HG02642 (cell line): ENCODE results near the gene IPO11.

Experiments used
- ATAC-seq: cut with Tn5 transposase; IDR thresholded peaks from one replicate; pipeline ENCODE4 v1.9.1; 2021; ENCODE audit warnings: mild to moderate bottlenecking; ENCODE audit not compliant: unreplicated experiment, poor library complexity

Gene IPO11

GRCh38 chr5:62432621-62433064 lies 20.1 kb downstream of the IPO11 start:
- ATAC-seq: no peak

GRCh38 chr5:62448528-62448927 lies 36.0 kb downstream of the IPO11 start:
- no peak for ATAC-seq

- ATAC-seq: no peak
These were observed 37.7 kb downstream of the IPO11 start for GRCh38 chr5:62450259-62450658.

- ATAC-seq: no peak
These were observed 44.5 kb downstream of the IPO11 start for GRCh38 chr5:62457071-62457470.

- ATAC-seq: peak; percentile 80
These were observed 48.0 kb downstream of the IPO11 start for GRCh38 chr5:62460578-62460983.

- no peak for ATAC-seq
These were observed 49.0 kb downstream of the IPO11 start for GRCh38 chr5:62461561-62461960.

GRCh38 chr5:62465985-62466925 lies 53.7 kb downstream of the IPO11 start:
- ATAC-seq: no peak

- no peak for ATAC-seq
These were observed 60.6 kb downstream of the IPO11 start for GRCh38 chr5:62473209-62473608.

GRCh38 chr5:62475072-62475471 lies 62.5 kb downstream of the IPO11 start:
- ATAC-seq: no peak

GRCh38 chr5:62477801-62478200 lies 65.2 kb downstream of the IPO11 start:
- ATAC-seq: no peak

- no peak for ATAC-seq
These were observed 71.0 kb downstream of the IPO11 start for GRCh38 chr5:62483556-62483955.

- no peak for ATAC-seq
These were observed 74.1 kb downstream of the IPO11 start for GRCh38 chr5:62486672-62487071.

GRCh38 chr5:62488531-62488930 lies 76.0 kb downstream of the IPO11 start:
- no peak for ATAC-seq

- ATAC-seq: no peak
These were observed 76.9 kb downstream of the IPO11 start for GRCh38 chr5:62489471-62489870.

- no peak for ATAC-seq
These were observed 82.2 kb downstream of the IPO11 start for GRCh38 chr5:62494772-62495171.

- no peak for ATAC-seq
These were observed 84.3 kb downstream of the IPO11 start for GRCh38 chr5:62496876-62497275.

- ATAC-seq: no peak
These were observed 86.4 kb downstream of the IPO11 start for GRCh38 chr5:62498961-62499360.

GRCh38 chr5:62499756-62500155 lies 87.2 kb downstream of the IPO11 start:
- no peak for ATAC-seq

- no peak for ATAC-seq
These were observed 90.0 kb downstream of the IPO11 start for GRCh38 chr5:62502456-62503101.

- no peak for ATAC-seq
These were observed 91.6 kb downstream of the IPO11 start for GRCh38 chr5:62504129-62504528.

GRCh38 chr5:62506659-62507460 lies 94.3 kb downstream of the IPO11 start:
- ATAC-seq: no peak
